ENCODE data around the gene HSDL2. TPM values are rescaled to one million over a fixed set of nuclear protein-coding genes. Genes with fewer than 3 reads are reported as not detected.

The HSDL2 gene
- total RNA-seq (2022; extraction: Qiagen RNA extraction; ENCODE audit: low read depth) = 19.7 to 32.6 TPM (median 24.8 TPM) in 5 replicates

DNA sequence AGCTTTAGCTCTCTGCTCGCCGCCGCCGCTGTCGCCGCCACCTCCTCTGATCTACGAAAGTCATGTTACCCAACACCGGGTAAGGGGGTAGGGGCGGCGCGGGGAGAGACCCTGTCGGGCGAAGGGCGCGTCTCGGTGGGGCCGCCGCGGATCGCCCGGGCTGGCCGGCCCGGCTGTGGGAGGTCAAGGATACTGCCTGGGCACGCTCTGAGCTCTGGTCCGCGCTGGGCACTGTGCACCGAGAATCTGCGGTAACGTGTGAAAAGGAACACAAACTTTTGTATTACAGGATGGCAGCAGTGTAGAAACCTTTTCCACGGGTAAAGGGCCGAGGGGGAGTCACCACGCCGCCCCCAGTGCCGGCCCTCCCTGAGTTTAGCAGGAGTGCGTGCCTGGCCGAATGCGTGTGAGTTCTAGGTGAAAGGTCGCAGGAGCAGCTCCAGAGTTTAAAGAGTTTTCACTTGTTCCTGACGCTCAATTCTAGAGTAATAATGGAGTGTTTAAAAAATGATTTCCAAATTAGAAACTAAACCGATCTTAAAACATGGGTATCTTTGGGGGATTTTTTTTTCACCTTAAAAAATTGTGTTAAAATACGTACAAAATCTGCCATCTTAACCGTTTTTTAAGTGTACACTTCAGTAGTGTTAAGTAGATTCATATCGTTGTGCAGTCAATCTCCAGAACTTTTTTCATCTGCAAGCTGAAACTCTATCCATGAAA lies at the start of gene HSDL2:
Gene HSDL2 (plus strand): TSS at position 7 of the 723 bp plus-strand sequence. CDS start 56 bp downstream, at position 63.

DNA sequence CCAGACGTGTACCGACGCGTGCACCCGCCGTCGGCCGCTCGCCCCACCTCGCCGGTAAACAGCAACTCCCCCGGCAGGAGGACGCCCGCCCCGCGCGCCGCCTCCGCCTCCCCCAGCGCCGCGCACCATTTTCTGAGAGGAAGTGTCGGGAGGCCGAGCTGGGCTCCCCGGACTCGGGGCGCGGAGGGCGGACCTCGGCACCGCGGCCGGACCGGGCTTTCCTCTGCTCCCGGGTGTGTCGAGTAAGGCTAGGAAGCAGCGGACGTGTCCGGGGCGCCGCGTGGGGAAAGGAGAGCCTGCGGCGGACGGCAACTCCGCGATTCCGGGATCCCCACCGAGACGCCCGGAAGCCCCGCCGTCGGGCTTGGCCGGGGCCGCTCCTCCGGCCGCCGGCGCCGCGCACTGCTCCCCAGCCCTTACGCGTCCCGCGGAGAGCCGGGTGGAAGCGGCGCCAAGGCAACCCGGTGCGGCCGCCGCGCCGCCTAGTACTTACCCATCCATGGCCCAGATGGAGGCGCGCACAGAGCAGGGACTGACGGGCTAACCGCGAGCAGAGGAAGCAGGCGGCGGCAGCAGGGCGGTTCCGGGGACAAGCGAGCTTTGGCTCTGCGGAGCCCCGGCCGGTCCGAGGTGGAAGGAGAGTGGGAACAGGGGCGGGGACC lies 46.8 kb upstream of the HSDL2 start, which contains the start of gene PTBP3:
Gene PTBP3 (minus strand): TSS at position 643 of the 662 bp plus-strand sequence. CDS start 35,754 bp downstream, outside the sequence.

GRCh38 chr9:112486221-112487007 lies 106.5 kb downstream of the HSDL2 start, which contains the start of gene KIAA1958:
KIAA1958 (plus strand) TSS chr9:112486827; CDS start chr9:112574081, 87,254 bp downstream.

Other genes starting within 250 kb of the HSDL2 start
- 12.1 to 14.3 TPM (median 13.7 TPM) in 5 replicates for gene SUSD1, start 204.8 kb upstream of the HSDL2 start, total RNA-seq (2022; extraction: Qiagen RNA extraction; ENCODE audit: low read depth)
- 15.8 to 33.9 TPM (median 32.0 TPM) in 5 replicates for gene PTBP3, start 46.5 kb upstream of the HSDL2 start, total RNA-seq (2022; extraction: Qiagen RNA extraction; ENCODE audit: low read depth)
- 1.2 to 3.1 TPM (median 2.1 TPM) in 5 replicates for gene KIAA1958, start 106.7 kb downstream of the HSDL2 start, total RNA-seq (2022; extraction: Qiagen RNA extraction; ENCODE audit: low read depth)

Data from A549 treated with ZK216348 at 1 μM for 4 hours (cell line).